Vagina (tissue), 2 donors: ENCODE measurements around the gene ACSF3.

Experiments used
- CTCF ChIP-seq, 3 experiments: fragments of 450-650 bp in 2 of 3; fragments of 200-600 bp in 1 of 3; sonication (generic) in 1 of 3; IDR thresholded peaks; one replicate each; pipeline ENCODE4 v1.5.1; 2017 to 2019; ENCODE audit warnings: antibody characterized with exemption in 3 of 3, mild to moderate bottlenecking in 2 of 3, moderate library complexity in 2 of 3
- POLR2A ChIP-seq, 2 donors: fragments of 450-650 bp; IDR thresholded peaks; one replicate each; pipeline ENCODE4 v1.6.1; 2017; ENCODE audit warnings: antibody characterized with exemption in 2 of 2, mild to moderate bottlenecking in 2 of 2, moderate library complexity in 2 of 2
- POLR2AphosphoS5 ChIP-seq, 2 donors: sonication (generic); formaldehyde crosslinking; IDR thresholded peaks; one replicate each; pipeline ENCODE4 v1.9.0; 2017; ENCODE audit warnings: antibody characterized with exemption in 2 of 2, mild to moderate bottlenecking in 2 of 2, low read depth in 1 of 2; ENCODE audit not compliant: insufficient read depth in 1 of 2

GRCh38 chr16:89142474-89143195 lies 49.0 kb downstream of the ACSF3 start:
- no peak for TF ChIP-seq POLR2AphosphoS5 (IDR thresholded peaks at IDR 0.05; ENCODE audit: insufficient read depth in 1 of 2, low read depth in 1 of 2)
- no peak for TF ChIP-seq CTCF (IDR thresholded peaks at IDR 0.05)
- TF ChIP-seq POLR2A (IDR thresholded peaks at IDR 0.05) = no peak
